Measurements from ENCODE around the gene XRCC4. TPM values are rescaled to one million over a fixed set of nuclear protein-coding genes. Genes with fewer than 3 reads are reported as not detected.

Gene XRCC4
- total RNA-seq, 4 donors from 2014 or later: 1.8 to 3.5 (median 2.6) TPM

- in situ Hi-C loops (cut with MboI; ENCODE audit: low sequenced_read_pairs in 4 of 4) (no loop called here), intact Hi-C loops (cut with DNase I; ENCODE audit: low total_unique reads) (no loop called here)
- ATAC-seq (no peak), DNase-seq (no peak)
- no peak overlapping the region for H3K27ac ChIP-seq
- H3K9me3 ChIP-seq: no peaks in the 10 kb centered on the region
- H3K4me3 ChIP-seq: no peak overlapping the region
- H3K4me1 ChIP-seq: no peaks in the 10 kb centered on the region
- TF ChIP-seq CTCF (IDR thresholded peaks at IDR 0.05 in 4 of 5, conservative IDR thresholded peaks at IDR 0.05 in 1 of 5): no peak
- TF ChIP-seq POLR2A (IDR thresholded peaks at IDR 0.05): no peak
- H3K36me3 ChIP-seq: no peaks in the 10 kb centered on the region
- H3K27me3 ChIP-seq: no peaks in the 10 kb centered on the region
Observed at GRCh38 chr5:83400241-83400640, 322.9 kb downstream of the XRCC4 start.

GRCh38 chr5:83400701-83401100, 323.4 kb downstream of the XRCC4 start:
- Histone ChIP-seq H3K27me3 (no peaks in the 10 kb centered on the region), H3K9me3 (no peaks in the 10 kb centered on the region), H3K4me1 (no peaks in the 10 kb centered on the region), H3K36me3 (no peaks in the 10 kb centered on the region), H3K27ac (no peak overlapping the region), H3K4me3 (no peak overlapping the region)
- no peak for TF ChIP-seq POLR2A (IDR thresholded peaks at IDR 0.05)
- no peak for ATAC-seq
- no peak for DNase-seq
- intact Hi-C loops (cut with DNase I; ENCODE audit: low total_unique reads): no loop called here
- in situ Hi-C loops (cut with MboI; ENCODE audit: low sequenced_read_pairs in 4 of 4): no loop called here

- Histone ChIP-seq H3K4me1 (no peaks in the 10 kb centered on the region), H3K36me3 (no peaks in the 10 kb centered on the region)
Observed at GRCh38 chr5:83401122-83401731, 323.9 kb downstream of the XRCC4 start.

GRCh38 chr5:83401775-83402174, 324.4 kb downstream of the XRCC4 start:
- ATAC-seq: no peak
- H3K4me3 ChIP-seq: no peak overlapping the region
- H3K27ac ChIP-seq: no peak overlapping the region
- no peaks in the 10 kb centered on the region for H3K4me1 ChIP-seq
- in situ Hi-C loops (cut with MboI; ENCODE audit: low sequenced_read_pairs in 4 of 4) (no loop called here), intact Hi-C loops (cut with DNase I; ENCODE audit: low total_unique reads) (no loop called here)
- H3K9me3 ChIP-seq: no peaks in the 10 kb centered on the region
- no peaks in the 10 kb centered on the region for H3K36me3 ChIP-seq
- DNase-seq: no peak
- no peak for TF ChIP-seq CTCF (IDR thresholded peaks at IDR 0.05 in 4 of 5, conservative IDR thresholded peaks at IDR 0.05 in 1 of 5)
- H3K27me3 ChIP-seq: no peaks in the 10 kb centered on the region

More at GRCh38 chr5:83401122-83401731, 323.9 kb downstream of the XRCC4 start:
- in situ Hi-C loops (cut with MboI; ENCODE audit: low sequenced_read_pairs in 4 of 4): no loop called here
- Histone ChIP-seq H3K4me3 (no peak overlapping the region), H3K9me3 (no peaks in the 10 kb centered on the region), H3K27me3 (no peaks in the 10 kb centered on the region), H3K27ac (no peak overlapping the region)
- intact Hi-C loops (cut with DNase I; ENCODE audit: low total_unique reads): no loop called here
- DNase-seq (no peak), ATAC-seq (no peak)
- no peak for TF ChIP-seq POLR2A (IDR thresholded peaks at IDR 0.05)
- no peak for TF ChIP-seq CTCF (IDR thresholded peaks at IDR 0.05 in 4 of 5, conservative IDR thresholded peaks at IDR 0.05 in 1 of 5)

Other genes with a start within 250 kb of the XRCC4 start
- gene TMEM167A, start 153 bp upstream of the XRCC4 start, total RNA-seq: 10 to 100 TPM; 16.5 to 24.6 (median 20.0) TPM

All from gastrocnemius medialis (tissue), 4 donors.